Muscle of back (tissue), 11 donors: ENCODE measurements around the gene SPAG16. TPM values are rescaled to one million over a fixed set of nuclear protein-coding genes. Genes with fewer than 3 reads are reported as not detected.

Experiments used
- DNase-seq, 3 donors: peaks; one replicate each; pipeline versions ENCODE4 v3.0.0 to v3.0.0-alpha.2; 2013
- polyA plus RNA-seq, 10 donors: library from polyadenylated mRNA; unstranded; fragments of 120-200 nt; gene quantifications; one replicate each; pipeline ENCODE4 v1.2.1, GENCODE V29; 2013; ENCODE audit not compliant: insufficient read length in 10 of 10

SPAG16 gene
- polyA plus RNA-seq, 10 donors, result 17.4 to 24.3 (median 20.1) TPM

- no peak for DNase-seq
Observed at GRCh38 chr2:213524164-213524563, 239.9 kb downstream of the SPAG16 start.

- no peak for DNase-seq
Observed at GRCh38 chr2:213537579-213537978, 253.3 kb downstream of the SPAG16 start.

DNA sequence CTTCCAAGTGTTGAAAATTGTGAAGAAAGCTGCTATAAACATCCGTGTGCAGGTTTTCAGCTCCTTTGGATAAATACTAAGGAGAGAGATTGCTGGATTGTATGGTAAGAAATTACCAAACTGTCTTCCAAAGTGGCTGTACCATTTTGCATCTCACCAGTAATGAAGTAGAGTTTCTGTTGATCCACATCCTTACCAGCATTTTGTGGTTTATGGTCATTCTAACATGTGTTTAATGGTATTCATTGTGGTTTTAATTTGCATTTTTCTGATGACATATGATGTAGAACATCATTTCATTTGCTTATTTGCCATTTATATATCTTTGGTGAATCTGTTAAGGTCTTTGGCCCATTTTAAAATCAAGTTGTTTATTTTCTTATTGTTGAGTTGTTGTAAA is 260.7 kb downstream of the SPAG16 start:
- DNase-seq, result no peak

DNA sequence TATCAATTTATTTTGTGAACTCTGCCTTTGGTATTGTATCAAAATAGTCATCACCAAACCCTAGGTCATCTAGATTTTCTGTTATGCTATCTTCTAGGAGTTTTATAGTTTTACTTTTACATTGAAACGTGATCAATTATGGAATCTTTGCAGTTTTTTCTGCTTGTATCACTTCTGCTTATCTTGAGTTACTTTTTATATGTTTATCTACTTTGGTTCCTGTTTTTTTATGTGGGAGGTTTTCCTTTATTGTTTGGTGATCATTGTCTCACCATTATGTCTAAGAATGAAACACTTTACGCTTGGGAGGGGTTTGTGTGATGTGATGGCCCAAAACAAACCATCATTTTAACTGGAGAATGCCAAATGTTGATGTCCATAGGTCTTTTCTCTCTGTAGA is 261.2 kb downstream of the SPAG16 start:
- no peak for DNase-seq

DNA sequence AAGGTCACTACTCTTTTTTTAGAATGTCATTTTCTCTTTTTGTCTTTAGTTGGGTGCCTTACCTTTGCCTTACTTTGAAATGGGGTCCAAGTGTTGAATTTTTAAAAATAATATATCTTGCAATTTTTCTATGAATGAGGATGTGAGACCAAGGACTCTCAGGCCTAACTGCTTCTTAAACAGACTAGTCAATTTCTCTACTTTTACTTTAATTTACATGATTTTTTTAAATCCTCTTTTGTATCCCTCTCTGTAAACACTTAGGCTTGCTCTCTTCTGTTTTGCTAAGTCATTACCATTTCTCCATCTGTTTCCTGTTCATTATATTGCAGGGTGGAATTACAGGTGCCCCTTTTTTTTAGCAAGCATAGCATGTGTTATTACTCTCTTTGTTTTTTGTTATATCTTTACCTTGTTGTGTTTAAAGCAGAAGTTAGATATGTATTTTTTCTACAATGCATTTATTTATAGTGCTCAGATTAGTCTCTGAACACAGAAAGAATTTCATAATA is 261.8 kb downstream of the SPAG16 start:
- DNase-seq, result no peak

- DNase-seq, result no peak
Observed at GRCh38 chr2:213551526-213551925, 267.3 kb downstream of the SPAG16 start.

DNA sequence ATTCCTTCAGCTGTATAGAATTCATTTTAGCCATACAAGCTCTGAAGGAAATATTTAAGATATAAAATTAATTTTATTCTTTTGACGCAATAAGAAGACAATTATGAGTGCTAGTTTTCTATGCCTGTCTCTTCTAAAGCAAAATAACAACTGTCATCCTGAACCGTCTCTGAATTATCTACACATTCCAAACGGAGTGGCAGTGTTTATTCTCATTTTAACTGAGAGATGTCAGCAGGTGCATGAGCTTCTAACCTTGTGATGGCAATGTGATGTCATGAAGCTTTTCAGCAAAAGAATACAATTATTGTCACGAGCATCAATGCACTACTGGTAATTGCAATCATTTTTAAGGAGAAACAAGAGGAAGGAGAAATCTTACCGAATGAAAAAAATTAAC is 274.8 kb downstream of the SPAG16 start:
- DNase-seq, result no peak

- no peak for DNase-seq
Observed at GRCh38 chr2:213561759-213562158, 277.5 kb downstream of the SPAG16 start.

DNA sequence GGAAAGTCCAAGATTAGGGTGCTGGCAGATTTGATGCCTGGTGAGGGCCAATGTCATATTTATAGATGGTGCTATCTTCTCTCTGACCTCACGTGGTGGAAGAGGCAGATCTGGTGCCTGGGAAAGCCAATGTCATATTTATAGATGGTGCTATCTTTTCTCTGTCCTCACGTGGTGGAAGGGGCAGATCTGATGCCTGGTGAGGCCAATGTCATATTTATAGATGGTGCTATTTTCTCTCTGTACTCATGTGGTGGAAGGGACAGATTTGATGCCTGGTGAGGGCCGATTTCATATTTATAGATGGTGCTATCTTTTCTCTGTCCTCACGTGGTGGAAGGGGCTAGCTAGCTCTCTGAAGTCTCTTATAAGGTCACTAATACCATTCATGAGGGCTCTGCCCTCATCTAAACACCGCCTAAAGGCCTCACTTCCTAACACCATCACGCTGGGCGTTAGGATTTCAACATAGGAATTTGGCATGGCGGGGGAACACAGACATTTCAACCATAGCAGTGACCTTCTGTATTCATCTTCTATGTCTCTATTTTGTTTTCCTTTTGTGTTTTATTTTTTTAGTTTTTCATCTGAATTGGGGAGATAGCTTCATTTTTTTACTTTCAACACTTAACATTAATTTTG is 278.4 kb downstream of the SPAG16 start:
- DNase-seq, result no peak

GRCh38 chr2:213566846-213567245 is 282.6 kb downstream of the SPAG16 start:
- DNase-seq, result no peak

DNA sequence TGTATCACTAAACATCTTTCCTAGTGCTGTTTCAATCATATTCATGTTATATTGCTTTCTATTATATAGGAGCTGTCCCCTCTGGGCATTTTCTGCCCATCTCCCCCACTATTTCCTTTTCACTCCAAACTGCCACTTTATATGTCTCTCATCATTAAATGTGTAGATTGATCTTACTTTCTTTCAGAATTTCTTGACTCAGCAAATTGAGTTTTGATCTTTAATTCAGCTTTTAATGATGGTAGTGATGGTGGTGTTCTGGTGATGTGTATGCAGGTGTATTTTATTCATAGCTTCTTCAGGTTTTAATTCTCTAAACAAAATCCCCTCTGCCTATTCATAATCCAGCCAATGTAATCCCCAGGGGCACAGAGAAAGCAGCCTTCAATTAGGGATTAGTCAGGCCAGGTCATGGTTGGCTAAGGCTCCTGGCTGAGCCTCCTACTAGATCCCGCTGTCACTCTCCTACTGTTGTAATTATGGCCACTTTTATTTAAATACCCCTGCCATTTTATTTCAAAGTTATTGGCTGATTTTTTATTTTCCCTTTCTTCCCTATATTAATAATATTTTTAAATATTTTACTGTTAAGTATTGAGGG is 325.4 kb downstream of the SPAG16 start:
- no peak for DNase-seq

GRCh38 chr2:213627054-213627710 is 342.9 kb downstream of the SPAG16 start:
- no peak for DNase-seq

DNA sequence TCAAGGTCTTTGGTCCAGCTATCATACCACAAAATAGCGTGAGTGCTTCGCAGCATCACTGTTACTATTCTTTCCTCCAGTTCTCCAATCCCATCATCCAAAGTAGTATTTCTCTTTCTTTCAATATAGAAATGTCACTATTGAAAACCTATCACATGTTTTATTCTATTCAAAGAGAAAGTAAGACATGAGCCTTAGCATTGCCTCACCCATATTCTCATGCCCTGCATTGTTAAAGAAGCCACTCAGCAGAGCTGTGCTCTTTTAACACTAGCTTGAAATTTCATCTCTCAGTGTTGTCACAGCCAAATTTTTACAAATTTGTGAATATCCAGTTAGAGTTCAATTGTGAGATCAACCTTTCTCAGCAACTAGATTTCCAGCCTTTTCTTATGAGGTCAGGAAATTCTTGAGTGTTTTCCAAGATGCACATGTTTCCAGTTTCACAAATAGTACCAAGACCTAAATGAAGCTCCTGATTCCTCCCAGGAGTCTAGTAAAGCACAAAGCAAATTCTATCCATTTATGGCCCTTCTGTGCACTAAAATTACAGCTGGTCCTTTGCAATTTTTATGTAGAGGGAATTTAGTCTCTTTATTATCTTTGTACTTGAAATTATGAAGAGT is 343.7 kb downstream of the SPAG16 start:
- peak in 2 of 3 donors; percentile 8 to 37 for DNase-seq

- no peak for DNase-seq
Observed at GRCh38 chr2:213640738-213641425, 356.6 kb downstream of the SPAG16 start.

DNA sequence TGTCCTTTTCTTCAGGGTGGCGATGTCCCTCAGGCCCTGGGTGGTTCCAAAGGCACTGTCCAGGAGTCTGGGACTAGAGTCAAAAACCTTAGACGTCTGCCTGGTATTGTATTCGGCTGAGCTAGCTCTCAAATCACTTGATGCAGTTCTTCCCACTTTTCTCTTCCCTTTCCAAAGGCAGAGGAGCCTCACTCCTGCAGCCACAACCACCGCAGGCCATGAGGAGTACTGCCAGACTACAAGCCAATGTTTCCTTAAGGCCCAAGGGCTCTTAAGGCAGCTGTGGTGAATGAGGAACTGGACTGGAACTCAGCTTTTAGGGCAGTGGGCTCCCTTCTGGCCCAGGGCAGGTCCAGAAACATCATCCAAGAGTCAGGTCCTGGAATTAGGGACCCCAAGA is 360.7 kb downstream of the SPAG16 start:
- no peak for DNase-seq

GRCh38 chr2:213649176-213649575 is 364.9 kb downstream of the SPAG16 start:
- no peak for DNase-seq

- no peak for DNase-seq
Observed at GRCh38 chr2:213664817-213665216, 380.6 kb downstream of the SPAG16 start.

DNA sequence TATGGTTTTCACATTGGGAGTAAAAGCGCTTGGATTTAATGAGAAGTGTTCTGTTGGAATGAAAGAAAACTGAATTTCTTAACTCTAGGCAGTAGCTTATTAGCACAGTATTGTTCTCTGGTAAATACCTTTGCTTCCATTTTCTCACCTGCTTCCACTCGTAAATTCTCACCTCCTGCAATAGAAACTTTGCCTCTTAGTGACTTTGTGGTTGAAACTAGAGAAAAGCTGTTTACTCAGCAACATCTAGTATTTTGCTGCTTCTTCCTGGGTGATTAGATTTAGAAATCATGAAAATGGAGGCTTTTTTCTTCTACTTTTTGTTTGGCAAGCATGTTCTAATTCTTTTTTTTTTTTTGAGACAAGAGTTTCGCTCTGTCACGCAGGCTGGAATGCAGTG is 385.4 kb downstream of the SPAG16 start:
- DNase-seq, result no peak

DNA sequence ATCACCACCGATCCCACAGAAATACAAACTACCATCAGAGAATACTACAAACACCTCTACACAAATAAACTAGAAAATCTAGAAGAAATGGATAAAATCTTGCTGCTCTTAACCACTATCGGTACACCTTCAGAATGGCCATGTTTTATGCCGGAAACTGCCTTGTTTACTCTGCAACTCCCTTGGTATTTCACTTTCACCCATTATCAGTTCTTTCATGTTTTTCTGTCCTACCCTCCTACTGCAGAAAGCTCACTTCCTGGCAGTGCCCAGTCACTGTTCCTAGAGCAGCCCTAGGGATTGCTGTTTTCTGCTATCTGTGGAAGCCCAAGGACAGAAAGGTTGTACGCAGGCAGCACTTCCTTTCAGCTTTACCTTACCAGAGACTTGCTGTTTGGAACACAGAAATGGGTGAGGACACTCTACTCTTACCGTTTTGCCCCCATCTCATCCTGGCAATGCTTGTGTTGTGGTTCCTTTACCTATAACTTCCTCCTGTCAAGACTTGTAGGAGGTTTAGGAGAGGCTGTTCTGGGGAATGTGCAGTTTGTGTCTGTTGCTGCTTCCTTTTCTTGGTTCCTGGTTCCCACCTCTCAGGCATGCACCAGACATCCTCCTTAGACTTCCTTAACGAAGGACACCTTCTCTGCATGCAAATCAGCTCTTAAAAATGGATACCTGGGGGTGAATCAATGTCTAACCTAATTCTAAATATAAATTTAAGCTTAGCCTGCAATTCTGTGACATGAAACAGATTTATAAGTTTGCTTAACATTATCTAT is 394.4 kb downstream of the SPAG16 start:
- no peak for DNase-seq

DNA sequence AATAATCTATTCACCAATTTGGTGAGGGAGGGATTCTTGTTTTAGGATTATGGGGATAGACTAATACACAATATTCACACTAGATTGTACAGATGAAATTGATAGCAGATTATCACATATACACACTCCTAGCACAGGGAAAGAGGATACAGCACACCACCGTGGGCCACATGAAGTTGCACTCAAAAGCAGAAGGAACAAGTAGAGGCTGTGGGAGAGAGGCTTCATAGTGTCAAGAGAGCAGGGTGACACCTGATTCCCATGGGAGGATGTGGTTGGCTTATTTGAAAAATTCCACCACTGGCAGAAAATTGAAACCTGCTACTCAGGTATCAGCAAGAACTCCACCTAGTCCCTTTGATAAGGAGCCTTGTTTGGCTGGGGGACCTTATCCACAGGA is 395.6 kb downstream of the SPAG16 start:
- DNase-seq, result no peak

DNA sequence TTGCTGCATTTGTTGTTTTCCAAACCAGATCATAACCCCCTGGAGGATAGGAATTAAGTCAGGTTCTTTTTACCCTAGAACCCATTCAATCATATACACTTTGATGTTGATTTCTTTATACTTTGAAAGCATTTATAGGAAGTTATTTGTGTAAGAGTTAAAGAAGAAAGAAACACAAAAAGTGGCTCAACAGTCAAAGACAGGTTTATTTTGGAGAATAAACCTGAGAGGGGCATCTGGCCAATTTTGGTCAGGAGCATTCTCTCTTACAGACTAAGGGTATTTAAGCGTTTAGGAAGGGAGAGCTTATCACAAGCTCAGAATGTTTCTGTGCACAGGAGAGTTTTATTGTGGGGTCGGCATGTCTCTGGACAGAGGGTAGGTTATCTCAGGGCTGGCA is 398.0 kb downstream of the SPAG16 start:
- no peak for DNase-seq
